ENCODE measurements around the gene RABL6. TPM values are rescaled to one million over a fixed set of nuclear protein-coding genes. Genes with fewer than 3 reads are reported as not detected.
"Not testable (repeated sequence)": the region's sequence is repeated elsewhere in the genome, so short reads cannot be mapped to it uniquely, and the experiment has no call there.

Gene RABL6
- total and polyA plus RNA-seq, 2 experiments from 2014 or later: 101 to 153 TPM

- TF ChIP-seq CTCF (IDR thresholded peaks at IDR 0.05; ENCODE audit: low read depth, low read length): no peak
- no peak for DNase-seq (ENCODE audit: low read depth in 1 of 2, low spot score in 1 of 2)
- Histone ChIP-seq H3K9me3 (ENCODE audit: low read depth) (no peaks in the 10 kb centered on the region), H3K27ac (no peak overlapping the region), H3K4me1 (ENCODE audit: low read depth) (peaks cover 4% of the 10 kb centered on the region), H3K4me3 (no peak overlapping the region), H3K27me3 (no peaks in the 10 kb centered on the region), H3K36me3 (no peaks in the 10 kb centered on the region)
Measured at GRCh38 chr9:136765041-136765440, 42.7 kb upstream of the RABL6 start.

DNA sequence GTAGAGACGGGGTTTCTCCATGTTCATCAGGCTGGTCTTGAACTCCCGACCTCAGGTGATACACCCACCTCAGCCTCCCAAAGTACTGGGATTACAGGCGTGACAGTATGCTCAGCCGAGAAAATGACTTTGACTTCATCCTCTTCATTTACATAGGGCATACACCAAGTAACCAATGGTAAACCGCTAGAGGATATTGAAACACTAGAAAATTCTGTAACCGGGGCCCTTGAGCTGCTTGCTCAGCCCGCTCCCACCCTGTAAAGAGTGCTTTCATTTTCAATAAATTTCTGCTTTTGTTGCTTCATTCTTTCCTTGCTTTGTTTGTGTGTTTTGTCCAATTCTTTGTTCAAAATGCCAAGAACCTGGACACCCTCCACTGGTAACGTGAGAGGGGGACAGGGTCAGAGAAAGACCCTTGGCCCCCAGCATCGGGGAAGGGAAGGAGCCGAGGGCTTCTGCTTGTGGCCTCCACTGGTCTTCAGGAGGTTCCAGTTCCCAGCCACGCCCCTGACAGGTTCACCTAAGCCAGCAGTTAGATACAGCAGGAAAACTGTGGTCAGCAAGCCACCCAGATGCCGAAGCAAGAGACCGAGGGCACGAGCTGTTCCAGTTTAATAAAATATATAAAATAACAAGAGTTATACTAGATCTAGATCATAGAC, 41.9 kb upstream of the RABL6 start:
- DNase-seq (ENCODE audit: low read depth in 1 of 2, low spot score in 1 of 2); H3K36me3 ChIP-seq; H3K4me1 ChIP-seq (ENCODE audit: low read depth); H3K27me3 ChIP-seq; H3K9me3 ChIP-seq (ENCODE audit: low read depth); H3K4me3 ChIP-seq: not testable (repeated sequence)
- peak overlapping the region; percentile 55 for H3K27ac ChIP-seq

- not testable (repeated sequence) for H3K27me3 ChIP-seq
Measured at GRCh38 chr9:136766410-136767120, 41.2 kb upstream of the RABL6 start.

DNA sequence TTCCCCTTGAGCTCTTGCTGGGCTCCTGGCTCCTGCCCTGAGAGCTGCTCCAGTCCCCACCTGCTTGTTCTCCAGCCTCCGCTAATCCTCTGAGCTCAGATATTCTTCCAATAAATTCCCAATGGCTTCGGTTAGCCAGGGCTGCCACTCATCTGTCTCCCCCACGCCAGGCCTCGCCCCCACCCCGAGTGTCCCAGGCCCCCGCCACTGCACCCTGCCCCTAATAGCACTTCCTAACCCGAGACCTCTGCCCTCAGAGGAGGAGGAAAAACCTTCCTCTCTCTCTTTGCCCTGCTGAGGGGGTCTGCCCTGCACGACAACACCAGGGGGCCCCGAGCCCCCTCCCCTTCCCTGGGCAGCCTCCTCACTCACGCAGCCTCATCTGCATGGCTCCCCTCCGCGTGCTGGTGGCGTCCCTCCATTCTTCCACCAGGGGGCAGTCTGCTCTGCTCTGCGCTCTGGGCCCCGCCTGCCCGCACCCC, 38.0 kb upstream of the RABL6 start:
- Histone ChIP-seq H3K27ac (no peak overlapping the region), H3K36me3 (no peaks in the 10 kb centered on the region), H3K9me3 (ENCODE audit: low read depth) (no peaks in the 10 kb centered on the region), H3K4me3 (peak overlapping the region; percentile 25), H3K4me1 (ENCODE audit: low read depth) (no peaks in the 10 kb centered on the region), H3K27me3 (no peaks in the 10 kb centered on the region)
- DNase-seq (ENCODE audit: low read depth in 1 of 2, low spot score in 1 of 2): peak; percentile 21 to 78
- TF ChIP-seq CTCF (IDR thresholded peaks at IDR 0.05; ENCODE audit: low read depth, low read length): peak; percentile 58

More at GRCh38 chr9:136766410-136767120, 41.2 kb upstream of the RABL6 start:
- peak in 1 of 2 donors; percentile 47 for DNase-seq (ENCODE audit: low read depth in 1 of 2, low spot score in 1 of 2)
- not testable (repeated sequence) for H3K4me3 ChIP-seq; H3K4me1 ChIP-seq (ENCODE audit: low read depth); H3K9me3 ChIP-seq (ENCODE audit: low read depth); H3K27ac ChIP-seq; H3K36me3 ChIP-seq
- peak; percentile 32 for TF ChIP-seq CTCF (IDR thresholded peaks at IDR 0.05; ENCODE audit: low read depth, low read length)

- Histone ChIP-seq H3K36me3 (no peaks in the 10 kb centered on the region), H3K27me3 (no peaks in the 10 kb centered on the region), H3K9me3 (ENCODE audit: low read depth) (no peaks in the 10 kb centered on the region), H3K27ac (no peak overlapping the region), H3K4me1 (ENCODE audit: low read depth) (no peaks in the 10 kb centered on the region), H3K4me3 (no peak overlapping the region)
- no peak for TF ChIP-seq CTCF (IDR thresholded peaks at IDR 0.05; ENCODE audit: low read depth, low read length)
- DNase-seq (ENCODE audit: low read depth in 1 of 2, low spot score in 1 of 2): no peak
Measured at GRCh38 chr9:136771907-136772415, 35.8 kb upstream of the RABL6 start.
